Sigmoid colon (tissue), 7 donors: ENCODE results near the gene DDX1. TPM values are rescaled to one million over a fixed set of nuclear protein-coding genes. Genes with fewer than 3 reads are reported as not detected.

ENCODE experiments used
- DNase-seq: peaks from one replicate; pipeline ENCODE4 v3.0.0-alpha.2; 2019
- H3K27ac ChIP-seq, 4 donors: fragments of 200-600 bp; sonication (generic); one replicate each; pipeline ENCODE4 v1.5.1; 2016 to 2019; ENCODE audit warnings: mild to moderate bottlenecking in 1 of 4
- H3K27me3 ChIP-seq, 3 donors: fragments of 200-600 bp; sonication (generic); one replicate each; pipeline ENCODE4 v1.5.1; 2019; ENCODE audit warnings: mild to moderate bottlenecking in 1 of 3
- H3K36me3 ChIP-seq, 4 donors: fragments of 200-600 bp; sonication (generic); one replicate each; pipeline ENCODE4 v1.5.1; 2016 to 2019
- H3K4me1 ChIP-seq, 4 donors: fragments of 200-600 bp; sonication (generic); one replicate each; pipeline ENCODE4 v1.5.1; 2017 to 2019
- H3K4me3 ChIP-seq, 4 donors: fragments of 200-600 bp; sonication (generic); one replicate each; pipeline ENCODE4 v1.5.1; 2017 to 2019; ENCODE audit warnings: mild to moderate bottlenecking in 2 of 4, moderate library complexity in 1 of 4
- H3K9me3 ChIP-seq, 4 donors: fragments of 200-600 bp in 3 of 4; sonication (generic) in 3 of 4; one replicate each; pipeline versions ENCODE4 v1.5.1 to v1.6.1; 2013 to 2019
- EP300 ChIP-seq, 4 donors: sonication (generic); formaldehyde crosslinking; IDR thresholded peaks; one replicate each; pipeline ENCODE4 v1.6.1; 2017; ENCODE audit warnings: antibody characterized with exemption in 4 of 4
- POLR2A ChIP-seq, 2 donors: fragments of 450-650 bp; IDR thresholded peaks; one replicate each; pipeline ENCODE4 v1.6.1; 2016; ENCODE audit warnings: antibody characterized with exemption in 2 of 2, mild to moderate bottlenecking in 2 of 2, moderate library complexity in 2 of 2
- POLR2AphosphoS5 ChIP-seq, 4 donors: sonication (generic); formaldehyde crosslinking; IDR thresholded peaks; one replicate each; pipeline ENCODE4 v1.6.1; 2017; ENCODE audit warnings: antibody characterized with exemption in 4 of 4
- WGBS, 2 donors: extraction: QIAGEN DNeasy Blood & Tissue Kit; methylation state at CpG; one replicate each; pipeline ENCODE4 v1.1.7; 2013; 5-methylcytosine and 5-hydroxymethylcytosine counted together
- intact Hi-C: fragments of 100-400 bp; cut with DNase I; formaldehyde crosslinking; loops from one replicate; pipeline ENCODE4 v1.15.1; 2023
- polyA plus RNA-seq, 3 donors: library from polyadenylated mRNA; stranded (reverse); fragments of 200-250 nt; gene quantifications; one replicate each; pipeline ENCODE4 v1.2.3, GENCODE V29; 2013
- total RNA-seq, 4 donors: library from RNA; depleted of rRNA; stranded (reverse); fragments of >200 nt; gene quantifications; one replicate each; pipeline ENCODE4 v1.1.0, GENCODE V29; 2016
- TF ChIP-seq, protein P1 (sequence below), 4 experiments: fragments of 450-650 bp in 3 of 4; fragments of 200-600 bp in 1 of 4; IDR thresholded peaks; one replicate each; pipeline ENCODE4 v1.5.1; 2016 to 2019; ENCODE audit warnings: antibody characterized with exemption in 4 of 4, mild to moderate bottlenecking in 3 of 4, moderate library complexity in 2 of 4
- donor health status: healthy with polysubstance abuse.
- donor health status: Bipolar disorder and iron deficiency.
- donor health status: healthy.

DDX1 gene
- total and polyA plus RNA-seq, 7 donors = 59.2 to 104 (median 67.9) TPM

GRCh38 chr2:15546297-15547098 lies 45.2 kb upstream of the DDX1 start:
- no peaks in the 10 kb centered on the region for H3K27me3 ChIP-seq
- DNase-seq = no peak
- H3K27ac ChIP-seq = no peak overlapping the region
- no peaks in the 10 kb centered on the region for H3K9me3 ChIP-seq
- WGBS, 2 donors = 93 to 94% methylated on average over 11 of the region's 11 CpGs
- H3K4me1 ChIP-seq = peaks cover 0 to 6% (median 0%) of the 10 kb centered on the region in 4 donors
- intact Hi-C loops = no loop called here
- H3K4me3 ChIP-seq = no peak overlapping the region
- H3K36me3 ChIP-seq = peaks cover 0 to 25% (median 0%) of the 10 kb centered on the region in 4 donors
- TF ChIP-seq, protein P1, sequence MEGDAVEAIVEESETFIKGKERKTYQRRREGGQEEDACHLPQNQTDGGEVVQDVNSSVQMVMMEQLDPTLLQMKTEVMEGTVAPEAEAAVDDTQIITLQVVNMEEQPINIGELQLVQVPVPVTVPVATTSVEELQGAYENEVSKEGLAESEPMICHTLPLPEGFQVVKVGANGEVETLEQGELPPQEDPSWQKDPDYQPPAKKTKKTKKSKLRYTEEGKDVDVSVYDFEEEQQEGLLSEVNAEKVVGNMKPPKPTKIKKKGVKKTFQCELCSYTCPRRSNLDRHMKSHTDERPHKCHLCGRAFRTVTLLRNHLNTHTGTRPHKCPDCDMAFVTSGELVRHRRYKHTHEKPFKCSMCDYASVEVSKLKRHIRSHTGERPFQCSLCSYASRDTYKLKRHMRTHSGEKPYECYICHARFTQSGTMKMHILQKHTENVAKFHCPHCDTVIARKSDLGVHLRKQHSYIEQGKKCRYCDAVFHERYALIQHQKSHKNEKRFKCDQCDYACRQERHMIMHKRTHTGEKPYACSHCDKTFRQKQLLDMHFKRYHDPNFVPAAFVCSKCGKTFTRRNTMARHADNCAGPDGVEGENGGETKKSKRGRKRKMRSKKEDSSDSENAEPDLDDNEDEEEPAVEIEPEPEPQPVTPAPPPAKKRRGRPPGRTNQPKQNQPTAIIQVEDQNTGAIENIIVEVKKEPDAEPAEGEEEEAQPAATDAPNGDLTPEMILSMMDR (IDR thresholded peaks at IDR 0.05) = no peak
- TF ChIP-seq POLR2AphosphoS5 (IDR thresholded peaks at IDR 0.05) (no peak), EP300 (IDR thresholded peaks at IDR 0.05) (no peak), POLR2A (IDR thresholded peaks at IDR 0.05) (no peak)

- Histone ChIP-seq H3K4me3 (no peak overlapping the region), H3K4me1 (peaks cover 0 to 6% (median 0%) of the 10 kb centered on the region in 4 donors), H3K36me3 (peaks cover 0 to 33% (median 0%) of the 10 kb centered on the region in 4 donors), H3K27me3 (no peaks in the 10 kb centered on the region), H3K9me3 (no peaks in the 10 kb centered on the region), H3K27ac (no peak overlapping the region)
- TF ChIP-seq POLR2A (IDR thresholded peaks at IDR 0.05) (no peak), POLR2AphosphoS5 (IDR thresholded peaks at IDR 0.05) (no peak), EP300 (IDR thresholded peaks at IDR 0.05) (no peak)
- TF ChIP-seq, protein P1 (IDR thresholded peaks at IDR 0.05) = no peak
- 94 to 96% methylated on average over 4 of the region's 4 CpGs for WGBS, 2 donors
- no peak for DNase-seq
- intact Hi-C loops = no loop called here
These were observed 44.4 kb upstream of the DDX1 start for GRCh38 chr2:15547115-15547876.

DNA sequence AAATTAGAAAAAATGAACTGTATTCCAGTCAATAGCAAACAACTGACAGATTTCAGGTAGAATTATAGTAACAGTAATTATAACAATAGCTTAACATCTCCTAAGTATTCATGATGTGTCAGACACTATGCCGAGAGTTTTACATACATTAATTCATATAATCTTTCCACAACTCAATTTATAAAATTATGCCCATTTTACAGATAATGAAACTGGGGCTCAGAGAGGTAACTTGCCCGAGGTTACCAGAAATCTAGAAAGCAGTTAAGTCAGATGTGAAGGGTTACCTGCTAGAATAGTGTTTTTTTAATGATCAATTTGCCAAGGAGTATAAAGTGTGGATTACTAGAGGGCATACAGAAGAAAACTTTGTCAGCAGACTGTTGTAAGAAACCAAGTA lies 42.7 kb upstream of the DDX1 start:
- WGBS, 2 donors = 97% methylated on average over 2 of the region's 2 CpGs
- Histone ChIP-seq H3K36me3 (peaks cover 0 to 45% (median 0%) of the 10 kb centered on the region in 4 donors), H3K4me1 (no peaks in the 10 kb centered on the region), H3K27me3 (no peaks in the 10 kb centered on the region), H3K27ac (no peak overlapping the region), H3K9me3 (no peaks in the 10 kb centered on the region), H3K4me3 (no peak overlapping the region)
- no peak for DNase-seq
- TF ChIP-seq POLR2A (IDR thresholded peaks at IDR 0.05) (no peak), EP300 (IDR thresholded peaks at IDR 0.05) (no peak), POLR2AphosphoS5 (IDR thresholded peaks at IDR 0.05) (no peak)
- TF ChIP-seq, protein P1 (IDR thresholded peaks at IDR 0.05) = no peak
- intact Hi-C loops = no loop called here

DNA sequence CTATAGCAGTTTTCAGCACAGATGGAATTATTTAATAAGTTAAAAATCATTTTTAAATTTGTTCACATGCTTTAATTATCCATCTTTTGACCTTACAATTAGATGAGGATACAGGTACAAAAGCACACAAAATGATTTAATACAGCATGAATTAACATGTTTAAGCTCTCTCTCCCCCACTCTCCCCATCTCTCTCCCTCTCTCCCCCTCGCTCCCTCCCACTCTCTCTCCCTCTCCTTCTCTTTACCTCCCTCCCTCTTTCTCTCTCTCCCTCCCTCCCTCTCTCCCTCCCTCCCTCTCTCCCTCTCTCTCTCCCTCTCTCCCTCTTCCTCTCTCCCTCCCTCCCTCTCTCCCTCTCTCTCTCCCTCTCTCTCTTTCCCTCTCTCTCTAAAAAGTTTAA lies 38.1 kb upstream of the DDX1 start:
- no peak overlapping the region for H3K27ac ChIP-seq
- DNase-seq = no peak
- WGBS, 2 donors = 92% methylated on average over 1 of the region's 1 CpG
- intact Hi-C loops = no loop called here
- TF ChIP-seq EP300 (IDR thresholded peaks at IDR 0.05) = no peak
- H3K4me1 ChIP-seq = peaks cover 0 to 9% (median 0%) of the 10 kb centered on the region in 4 donors
- H3K9me3 ChIP-seq = no peaks in the 10 kb centered on the region
- H3K36me3 ChIP-seq = peaks cover 0 to 46% (median 0%) of the 10 kb centered on the region in 4 donors
- H3K27me3 ChIP-seq = no peaks in the 10 kb centered on the region
- H3K4me3 ChIP-seq = no peak overlapping the region

DNA sequence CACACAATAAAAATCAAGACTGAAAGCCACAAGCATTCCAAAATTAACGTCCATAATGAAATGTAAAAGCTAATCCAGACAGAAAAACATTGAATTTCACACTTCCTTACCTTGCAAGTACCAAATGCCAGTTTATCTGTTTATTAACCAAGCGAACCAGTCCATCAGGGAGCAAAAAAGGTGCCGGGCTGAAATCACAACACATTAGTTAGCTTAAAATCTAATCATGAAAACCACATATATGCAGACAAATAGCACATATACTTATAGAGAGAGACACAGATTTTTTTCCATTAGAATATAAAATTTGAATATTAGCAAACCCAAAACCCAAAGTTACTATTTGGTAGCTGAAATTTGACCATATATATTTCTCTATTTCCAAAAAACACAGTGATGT lies 37.7 kb upstream of the DDX1 start:
- no peak overlapping the region for H3K4me3 ChIP-seq
- H3K4me1 ChIP-seq = peaks cover 0 to 13% (median under 1%) of the 10 kb centered on the region in 4 donors
- H3K27me3 ChIP-seq = no peaks in the 10 kb centered on the region
- peaks cover 0 to 42% (median 0%) of the 10 kb centered on the region in 4 donors for H3K36me3 ChIP-seq
- intact Hi-C loops = no loop called here
- 87 to 91% methylated on average over 3 of the region's 3 CpGs for WGBS, 2 donors
- no peaks in the 10 kb centered on the region for H3K9me3 ChIP-seq
- H3K27ac ChIP-seq = no peak overlapping the region
- TF ChIP-seq EP300 (IDR thresholded peaks at IDR 0.05) (no peak), POLR2AphosphoS5 (IDR thresholded peaks at IDR 0.05) (no peak), POLR2A (IDR thresholded peaks at IDR 0.05) (no peak)
- TF ChIP-seq, protein P1 (IDR thresholded peaks at IDR 0.05) = no peak
- DNase-seq = no peak
